ENCODE measurements around the gene G6PC3.
A peak's percentile ranks its signal among the peaks of the same experiment; 100 is the strongest.
"Not testable (repeated sequence)": the region's sequence is repeated elsewhere in the genome, so short reads cannot be mapped to it uniquely, and the experiment has no call there.

The G6PC3 gene, protein sequence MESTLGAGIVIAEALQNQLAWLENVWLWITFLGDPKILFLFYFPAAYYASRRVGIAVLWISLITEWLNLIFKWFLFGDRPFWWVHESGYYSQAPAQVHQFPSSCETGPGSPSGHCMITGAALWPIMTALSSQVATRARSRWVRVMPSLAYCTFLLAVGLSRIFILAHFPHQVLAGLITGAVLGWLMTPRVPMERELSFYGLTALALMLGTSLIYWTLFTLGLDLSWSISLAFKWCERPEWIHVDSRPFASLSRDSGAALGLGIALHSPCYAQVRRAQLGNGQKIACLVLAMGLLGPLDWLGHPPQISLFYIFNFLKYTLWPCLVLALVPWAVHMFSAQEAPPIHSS

DNA sequence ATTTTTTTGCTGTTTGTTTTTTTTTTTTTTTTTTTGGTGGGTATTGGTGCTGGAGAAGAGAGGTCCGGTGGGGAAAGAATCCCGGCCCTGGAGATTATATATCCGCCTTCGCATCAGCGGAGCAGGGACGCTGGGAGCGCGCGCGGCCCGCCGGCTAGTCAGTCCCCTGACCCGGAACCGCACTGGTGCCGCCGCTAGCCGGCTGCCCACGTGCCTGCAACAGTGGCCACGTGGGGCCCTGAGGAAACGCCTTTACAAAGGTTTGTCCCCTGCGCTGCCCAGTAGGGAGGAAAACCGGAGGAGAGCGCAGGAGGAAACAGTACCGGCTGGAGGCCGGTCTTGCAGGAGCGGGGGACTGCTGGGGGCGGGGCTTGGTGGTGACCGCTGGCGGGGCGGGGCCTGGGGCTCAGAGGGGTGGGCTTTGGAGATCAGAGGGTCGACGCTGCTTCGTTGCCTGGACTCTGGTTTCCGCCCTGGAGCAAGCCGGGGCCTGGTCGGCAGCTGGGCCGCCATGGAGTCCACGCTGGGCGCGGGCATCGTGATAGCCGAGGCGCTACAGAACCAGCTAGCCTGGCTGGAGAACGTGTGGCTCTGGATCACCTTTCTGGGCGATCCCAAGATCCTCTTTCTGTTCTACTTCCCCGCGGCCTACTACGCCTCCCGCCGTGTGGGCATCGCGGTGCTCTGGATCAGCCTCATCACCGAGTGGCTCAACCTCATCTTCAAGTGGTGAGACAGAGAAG, at the start of gene G6PC3:
TSS of gene G6PC3 (plus strand) at position 281 of the 743 bp plus-strand sequence. CDS start at position 512, 231 bp downstream.
- peak; percentile 98 for DNase-seq (ENCODE audit: low spot score)

DNA sequence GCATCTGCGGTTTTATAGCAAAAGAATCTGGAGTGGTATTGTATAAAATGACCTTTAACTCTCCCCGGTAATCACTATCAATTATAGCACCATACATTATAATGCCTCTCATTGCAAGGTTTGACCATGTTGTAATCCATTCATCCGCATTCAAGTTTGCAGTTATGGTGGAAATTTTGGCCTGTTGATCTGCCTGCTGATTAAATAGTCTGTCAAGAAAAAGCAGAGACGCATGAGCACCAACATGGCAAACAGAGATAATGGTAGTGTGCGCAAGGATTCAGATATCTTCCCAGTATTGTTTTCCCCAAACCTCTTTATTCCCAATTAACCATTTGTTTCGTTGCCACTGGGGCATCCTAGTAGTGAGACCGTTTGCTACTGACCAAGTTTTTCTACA, 49.3 kb upstream of the G6PC3 start:
- DNase-seq (ENCODE audit: low spot score) = not testable (repeated sequence)

DNA sequence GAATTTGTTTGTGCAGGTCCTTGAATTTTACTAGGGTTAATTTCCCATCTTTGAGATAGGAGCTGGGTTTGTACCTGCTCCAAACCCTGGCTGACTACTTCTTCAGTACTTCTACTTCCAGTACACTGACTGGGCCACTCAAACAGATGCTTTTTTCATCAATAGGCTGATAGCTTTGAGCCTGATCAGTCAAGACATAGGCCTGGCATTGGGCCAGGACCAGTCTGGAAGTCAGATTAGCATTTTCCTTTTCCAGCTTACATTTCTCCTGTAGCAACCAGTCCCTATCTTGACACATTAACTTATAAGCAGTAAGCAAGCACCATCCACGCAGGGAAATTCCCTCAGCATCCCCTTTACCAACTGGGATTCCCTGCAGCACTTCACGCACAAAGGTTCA, 48.3 kb upstream of the G6PC3 start:
- DNase-seq (ENCODE audit: low spot score) = no peak

DNA sequence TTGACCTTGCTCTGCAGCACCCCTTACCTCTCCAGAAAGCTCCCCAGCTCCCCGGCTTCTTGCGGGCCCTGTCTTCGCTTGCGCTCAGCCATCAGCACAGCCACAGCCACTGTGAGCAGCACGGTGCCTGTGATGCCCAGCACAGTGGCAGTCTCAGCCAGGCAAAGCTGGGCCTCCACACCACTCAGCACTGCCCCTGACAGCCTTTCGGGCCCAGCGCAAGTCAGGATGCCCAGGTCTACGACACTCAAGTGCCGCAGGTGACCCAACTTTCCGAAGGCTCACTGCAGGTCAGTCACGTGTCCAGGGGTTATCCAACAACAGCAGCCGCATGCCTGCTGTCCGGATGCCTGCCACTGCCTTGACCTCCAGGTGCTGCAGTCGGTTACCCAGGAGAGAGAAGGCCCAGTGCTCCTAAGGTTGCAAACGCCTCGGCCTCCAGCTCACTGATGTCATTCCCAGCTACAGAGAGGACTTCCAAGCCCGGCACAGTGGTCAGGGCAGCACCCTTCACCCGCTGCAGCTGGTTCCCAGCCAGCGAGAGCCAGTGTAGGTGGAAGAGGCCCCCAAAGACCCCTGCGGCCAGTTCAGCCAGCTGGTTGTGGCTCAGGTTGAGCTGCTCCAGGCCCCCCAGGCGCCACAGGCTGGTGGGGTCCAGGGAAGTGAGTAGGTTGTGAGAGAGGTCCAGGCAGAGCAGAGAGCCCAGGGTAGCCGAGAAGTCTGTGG, 46.8 kb upstream of the G6PC3 start:
- DNase-seq (ENCODE audit: low spot score) = no peak

DNA sequence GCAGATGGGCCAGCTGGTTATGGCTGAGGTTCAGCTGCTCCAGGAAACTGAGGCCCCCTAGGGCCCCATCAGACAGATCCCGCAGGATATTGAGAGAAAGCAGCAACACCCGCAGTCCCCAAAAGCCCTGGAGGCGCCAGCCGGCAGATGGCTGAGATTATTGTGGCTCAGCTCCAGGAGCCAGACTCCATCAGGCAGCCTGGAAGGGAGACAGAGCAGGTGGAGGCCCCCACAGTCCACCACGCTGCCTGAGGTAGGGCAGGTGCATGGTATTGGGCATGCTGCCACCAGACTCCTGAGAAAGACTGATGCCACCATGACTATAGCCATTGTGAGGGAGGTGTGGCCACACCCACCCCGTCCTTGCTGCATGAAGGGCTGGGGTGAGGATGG, 46.3 kb upstream of the G6PC3 start:
- DNase-seq (ENCODE audit: low spot score) = no peak

- DNase-seq (ENCODE audit: low spot score) = no peak
Observed at GRCh38 chr17:44024853-44025252, 45.7 kb upstream of the G6PC3 start.

DNA sequence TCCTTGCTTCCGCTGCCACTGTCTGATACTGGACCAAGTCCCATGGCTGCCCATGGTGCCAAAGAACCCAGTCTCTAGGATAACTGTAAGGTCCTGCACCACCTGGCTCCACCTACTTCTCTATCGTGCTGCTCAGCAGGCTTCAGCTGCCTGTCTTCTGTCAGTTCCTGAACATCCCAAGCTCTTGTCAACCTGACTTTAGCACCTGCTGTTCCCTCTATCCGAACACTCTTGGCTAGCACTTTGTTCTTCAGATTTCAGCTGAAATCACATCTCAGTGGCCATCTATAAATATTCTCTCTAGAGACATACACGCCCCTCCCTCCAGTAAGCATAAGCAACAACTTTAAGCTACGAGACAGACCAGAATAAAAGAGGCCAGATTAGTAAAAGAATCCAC, 40.8 kb upstream of the G6PC3 start:
- no peak for DNase-seq (ENCODE audit: low spot score)

- no peak for DNase-seq (ENCODE audit: low spot score)
Observed at GRCh38 chr17:44030482-44030881, 40.1 kb upstream of the G6PC3 start.

GRCh38 chr17:44033861-44034408, 36.6 kb upstream of the G6PC3 start:
- DNase-seq (ENCODE audit: low spot score) = no peak

- DNase-seq (ENCODE audit: low spot score) = not testable (repeated sequence)
Observed at GRCh38 chr17:44034688-44035087, 35.8 kb upstream of the G6PC3 start.

DNA sequence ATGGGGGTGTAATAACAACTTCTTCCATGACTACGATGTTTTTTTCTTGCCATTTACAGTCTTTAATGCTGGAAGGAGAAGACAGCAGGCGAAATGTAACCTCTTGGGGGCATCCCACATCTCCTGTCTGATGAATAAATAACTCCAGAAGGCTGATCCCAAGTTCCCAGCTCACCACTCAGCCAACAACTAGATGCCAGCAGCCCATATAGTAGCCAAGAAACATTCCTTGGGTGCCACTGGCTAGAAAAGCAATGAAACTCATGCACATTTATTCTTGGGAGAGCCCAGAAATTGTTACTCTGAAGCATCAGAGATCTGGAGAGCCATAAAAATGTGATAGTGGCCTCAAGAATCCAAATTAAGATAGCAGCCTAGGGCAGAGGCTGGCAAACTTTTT, 33.1 kb upstream of the G6PC3 start:
- no peak for DNase-seq (ENCODE audit: low spot score)

- no peak for DNase-seq (ENCODE audit: low spot score)
Observed at GRCh38 chr17:44038604-44039011, 31.9 kb upstream of the G6PC3 start.

GRCh38 chr17:44039829-44040635, 30.5 kb upstream of the G6PC3 start:
- DNase-seq (ENCODE audit: low spot score) = no peak

- no peak for DNase-seq (ENCODE audit: low spot score)
Observed at GRCh38 chr17:44043272-44043696, 27.3 kb upstream of the G6PC3 start.

DNA sequence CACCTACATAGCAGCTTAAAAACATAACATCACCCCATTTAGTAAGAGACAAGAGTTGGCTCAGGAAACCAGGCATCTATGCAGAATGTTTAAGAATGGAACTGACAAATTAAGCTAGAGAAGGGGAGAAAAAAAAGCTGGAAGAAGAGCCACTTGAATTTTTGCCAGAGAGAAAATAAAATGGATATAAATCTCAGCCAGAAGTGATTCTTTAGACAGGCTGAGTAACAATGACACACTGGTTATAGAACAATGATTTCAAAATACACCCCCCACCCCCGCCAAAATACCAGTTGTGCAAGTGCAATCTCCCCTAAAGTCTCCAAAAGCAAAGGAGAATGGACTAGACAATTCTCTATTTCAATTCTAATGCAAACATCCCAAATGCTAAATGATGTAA, 26.5 kb upstream of the G6PC3 start:
- no peak for DNase-seq (ENCODE audit: low spot score)

GRCh38 chr17:44045486-44045885, 25.0 kb upstream of the G6PC3 start:
- no peak for DNase-seq (ENCODE audit: low spot score)

DNA sequence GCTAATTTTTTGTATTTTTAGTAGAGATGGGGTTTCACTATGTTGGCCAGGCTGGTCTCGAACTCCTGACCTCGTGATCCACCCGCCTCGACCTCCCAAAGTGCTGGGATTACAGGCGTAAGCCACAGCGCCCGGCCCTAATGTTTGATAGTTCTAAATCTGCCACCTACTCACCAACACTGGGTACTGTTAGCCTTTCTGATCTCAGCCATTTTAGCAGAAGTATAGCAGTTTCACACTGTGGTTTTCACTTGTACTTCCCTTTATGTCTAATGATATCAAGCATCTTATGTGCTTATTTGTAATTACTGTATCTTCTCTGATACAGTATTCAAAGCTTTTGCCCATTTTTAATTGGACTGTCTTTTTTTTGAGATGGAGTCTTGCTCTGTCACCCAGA, 23.6 kb upstream of the G6PC3 start:
- DNase-seq (ENCODE audit: low spot score) = not testable (repeated sequence)

DNA sequence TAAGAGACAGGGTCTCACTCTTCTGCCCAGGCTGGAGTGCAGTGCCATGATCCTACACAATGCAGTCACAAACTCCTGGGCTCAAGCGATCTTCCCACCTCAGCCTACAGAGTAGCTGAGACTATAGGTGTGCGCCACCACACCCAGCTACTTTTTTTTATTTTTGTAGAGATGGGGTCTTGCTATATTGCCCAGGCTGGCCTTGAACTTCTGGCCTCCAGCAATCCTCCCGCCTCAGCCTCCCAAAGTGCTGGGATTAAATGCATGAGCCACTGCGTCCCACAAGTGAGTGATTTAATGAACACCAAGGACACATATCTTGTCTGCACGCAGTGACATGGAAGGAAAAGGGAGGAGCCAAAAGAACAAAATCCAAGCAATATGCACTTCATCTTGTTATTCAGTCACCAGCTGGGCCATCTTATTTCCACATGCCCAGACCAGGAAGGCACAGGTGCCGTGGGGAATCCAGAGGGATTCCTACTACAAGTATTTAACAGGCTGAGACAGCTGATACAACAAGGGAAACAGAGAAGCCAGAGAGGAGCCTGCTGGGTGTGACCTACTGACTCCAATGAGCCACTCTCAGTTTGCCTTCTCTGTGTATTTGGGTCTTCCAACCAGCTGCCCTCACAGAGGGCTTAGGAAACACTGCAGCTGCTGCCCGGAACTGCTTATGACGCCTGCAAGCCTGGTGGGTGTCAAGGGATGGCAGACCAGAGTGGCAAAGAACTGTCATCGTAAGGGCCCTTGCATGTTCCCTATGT, 21.1 kb upstream of the G6PC3 start:
- no peak for DNase-seq (ENCODE audit: low spot score)

DNA sequence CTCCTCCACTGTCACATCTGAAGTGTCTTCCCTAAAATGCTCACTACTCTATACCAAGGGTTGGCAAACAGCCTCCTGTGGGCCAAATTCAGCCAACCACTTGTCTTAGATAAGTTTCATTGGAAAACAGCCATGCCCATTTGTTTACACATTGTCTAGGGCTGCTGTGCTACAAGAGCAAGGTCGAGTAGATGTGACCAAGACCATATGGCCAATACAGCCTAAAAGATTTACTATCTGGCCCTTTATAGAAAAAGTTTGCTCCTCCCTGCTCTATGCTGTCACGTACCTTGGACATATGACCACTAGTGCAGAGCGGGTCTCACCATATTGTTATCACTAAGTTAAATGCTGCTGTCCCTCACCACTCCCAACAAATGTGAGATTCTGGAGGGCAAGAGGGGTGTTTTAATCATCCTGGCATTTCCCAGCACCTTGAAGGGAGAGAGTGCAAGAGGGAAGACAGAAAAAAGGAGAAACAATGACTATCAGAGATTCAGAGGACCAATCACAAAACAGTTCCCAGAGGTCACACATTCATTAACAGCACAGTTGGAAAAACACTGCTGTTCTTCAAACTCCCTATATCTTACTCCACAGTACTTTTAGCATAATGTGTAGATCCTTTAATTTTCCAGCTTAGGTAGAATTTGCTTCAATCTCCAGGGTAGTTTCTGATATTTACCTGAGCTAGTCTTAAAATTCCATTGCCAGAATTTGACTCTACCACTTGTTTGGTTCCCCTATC, 17.2 kb upstream of the G6PC3 start:
- no peak for DNase-seq (ENCODE audit: low spot score)
